Neural cell (in vitro differentiated cells): Measurements from ENCODE around the gene TAPBPL.

Experiments
- CTCF ChIP-seq: fragments of 450-650 bp; IDR thresholded peaks from 2 replicates; pipeline ENCODE4 v1.5.1; 2014; ENCODE audit warnings: antibody characterized with exemption, mild to moderate bottlenecking, moderate library complexity; ENCODE audit not compliant: poor library complexity, severe bottlenecking
- EP300 ChIP-seq: fragments of 450-650 bp; conservative IDR thresholded peaks from 2 replicates; pipeline ENCODE4 v1.6.1; 2014; ENCODE audit warnings: antibody characterized with exemption, mild to moderate bottlenecking, moderate library complexity; ENCODE audit not compliant: poor library complexity, severe bottlenecking
- EZH2 ChIP-seq: fragments of 200-600, 300-800 bp; shearing (Covaris generic), sonication (generic); IDR thresholded peaks from 2 replicates; pipeline ENCODE4 v1.6.1; 2014; ENCODE audit warnings: antibody characterized with exemption, low read length, borderline replicate concordance, mild to moderate bottlenecking; ENCODE audit not compliant: insufficient read depth, poor library complexity, severe bottlenecking
- MXI1 ChIP-seq: fragments of 450-650 bp; conservative IDR thresholded peaks from 2 replicates; pipeline ENCODE4 v1.6.1; 2014; ENCODE audit warnings: antibody characterized with exemption, mild to moderate bottlenecking; ENCODE audit not compliant: poor library complexity, severe bottlenecking
- POLR2AphosphoS5 ChIP-seq: IDR thresholded peaks from 2 replicates; pipeline ENCODE4 v1.6.1; 2012
- RAD21 ChIP-seq: fragments of 450-650 bp; conservative IDR thresholded peaks from 2 replicates; pipeline ENCODE4 v1.6.1; 2014; ENCODE audit warnings: antibody characterized with exemption, mild to moderate bottlenecking, moderate library complexity
- REST ChIP-seq: IDR thresholded peaks from 2 replicates; pipeline ENCODE4 v1.6.1; 2012; ENCODE audit warnings: borderline replicate concordance
- SMC3 ChIP-seq: fragments of 450-650 bp; conservative IDR thresholded peaks from 2 replicates; pipeline ENCODE4 v1.6.1; 2014; ENCODE audit warnings: antibody characterized with exemption, mild to moderate bottlenecking, moderate library complexity; ENCODE audit not compliant: poor library complexity
- TAF1 ChIP-seq: IDR thresholded peaks from 2 replicates; pipeline ENCODE4 v1.6.1; 2012; ENCODE audit warnings: low read depth

GRCh38 chr12:6450869-6451347, 934 bp upstream of the TAPBPL start:
- TF ChIP-seq RAD21 (no peak), EP300 (no peak), CTCF (no peak), REST (no peak), EZH2 (no peak), POLR2AphosphoS5 (no peak), SMC3 (no peak), TAF1 (no peak), MXI1 (no peak)
